WI38 (cell line): ENCODE results near the gene CPNE2.

Experiments
- H3K4me3 ChIP-seq: 2 replicates; pipeline ENCODE4 v1.5.1; 2011; ENCODE audit warnings: low read depth, mild to moderate bottlenecking, control low read depth, low read length
- TF ChIP-seq, protein P1 (sequence below): IDR thresholded peaks from 2 replicates; pipeline ENCODE4 v1.5.1; 2012; ENCODE audit warnings: low read depth, mild to moderate bottlenecking, control low read depth, low read length

CPNE2 gene

DNA sequence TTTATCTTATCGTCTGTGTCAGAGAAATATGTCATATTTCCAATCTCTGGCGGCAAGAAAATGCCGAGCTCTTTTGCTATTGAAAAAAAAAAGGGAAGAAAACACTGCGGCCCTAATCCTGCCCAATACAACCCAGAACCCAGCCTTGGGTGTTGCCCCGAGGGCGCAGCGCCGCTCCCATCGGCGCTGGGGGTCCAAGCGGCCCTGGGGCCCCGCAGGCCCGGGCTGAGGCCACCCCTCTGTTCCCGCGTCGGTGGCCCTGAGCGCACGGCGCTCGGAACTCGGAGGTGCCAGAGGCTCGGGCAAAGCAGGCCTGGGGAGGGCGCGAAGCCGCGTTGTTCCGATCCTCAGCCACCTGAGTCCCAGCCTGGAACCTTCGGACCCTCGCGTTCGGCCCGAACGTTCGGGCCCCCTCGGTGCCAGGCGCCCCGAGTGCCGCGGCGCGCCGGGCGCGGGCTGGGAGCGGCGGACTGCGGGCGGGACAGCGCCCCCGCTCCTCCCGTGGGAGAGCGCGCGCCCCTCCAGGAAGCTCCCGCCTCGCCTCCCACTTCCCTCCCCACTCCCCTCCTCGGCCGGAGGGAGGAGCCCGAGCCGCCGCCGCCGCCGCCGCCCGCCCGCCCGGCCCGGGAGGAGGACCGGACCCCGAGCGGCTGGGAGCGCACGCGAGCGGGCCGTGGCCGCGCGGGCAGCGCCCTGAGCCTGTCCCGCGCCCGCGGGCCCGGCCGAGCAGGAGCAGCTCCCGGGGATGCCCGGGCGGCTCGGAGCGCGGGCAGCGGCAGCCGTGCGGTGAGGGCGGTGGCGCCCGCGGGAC is at the start of gene CPNE2:
TSS of gene CPNE2 (plus strand) at position 609 of the 811 bp plus-strand sequence. CDS start 18,160 bp downstream, outside the sequence.
- H3K4me3 ChIP-seq, result peak within 1 kb of the TSS; percentile 62
- TF ChIP-seq, protein P1, sequence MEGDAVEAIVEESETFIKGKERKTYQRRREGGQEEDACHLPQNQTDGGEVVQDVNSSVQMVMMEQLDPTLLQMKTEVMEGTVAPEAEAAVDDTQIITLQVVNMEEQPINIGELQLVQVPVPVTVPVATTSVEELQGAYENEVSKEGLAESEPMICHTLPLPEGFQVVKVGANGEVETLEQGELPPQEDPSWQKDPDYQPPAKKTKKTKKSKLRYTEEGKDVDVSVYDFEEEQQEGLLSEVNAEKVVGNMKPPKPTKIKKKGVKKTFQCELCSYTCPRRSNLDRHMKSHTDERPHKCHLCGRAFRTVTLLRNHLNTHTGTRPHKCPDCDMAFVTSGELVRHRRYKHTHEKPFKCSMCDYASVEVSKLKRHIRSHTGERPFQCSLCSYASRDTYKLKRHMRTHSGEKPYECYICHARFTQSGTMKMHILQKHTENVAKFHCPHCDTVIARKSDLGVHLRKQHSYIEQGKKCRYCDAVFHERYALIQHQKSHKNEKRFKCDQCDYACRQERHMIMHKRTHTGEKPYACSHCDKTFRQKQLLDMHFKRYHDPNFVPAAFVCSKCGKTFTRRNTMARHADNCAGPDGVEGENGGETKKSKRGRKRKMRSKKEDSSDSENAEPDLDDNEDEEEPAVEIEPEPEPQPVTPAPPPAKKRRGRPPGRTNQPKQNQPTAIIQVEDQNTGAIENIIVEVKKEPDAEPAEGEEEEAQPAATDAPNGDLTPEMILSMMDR, result no peak

DNA sequence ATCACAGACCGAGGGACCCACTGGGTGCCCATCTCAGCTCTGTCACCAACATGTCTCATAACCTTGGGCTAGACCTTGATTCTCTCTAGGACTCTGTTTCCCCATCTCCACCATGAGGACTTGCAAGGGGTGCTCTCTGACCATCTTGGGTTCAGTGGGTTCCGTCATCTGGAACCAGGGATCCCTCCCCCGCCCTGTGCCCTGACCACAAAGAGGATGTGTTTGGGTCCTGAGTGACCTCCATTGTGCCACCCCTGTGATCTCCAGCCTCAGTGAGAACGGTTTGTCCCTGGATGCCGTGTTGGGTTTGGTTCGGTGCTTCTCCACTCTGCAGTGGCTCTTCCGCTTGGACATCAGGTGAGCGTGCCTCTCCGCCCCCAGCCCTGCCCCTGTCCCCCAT is 49.1 kb upstream of the CPNE2 start:
- TF ChIP-seq, protein P1, result no peak
- H3K4me3 ChIP-seq, result no peak overlapping the region

DNA sequence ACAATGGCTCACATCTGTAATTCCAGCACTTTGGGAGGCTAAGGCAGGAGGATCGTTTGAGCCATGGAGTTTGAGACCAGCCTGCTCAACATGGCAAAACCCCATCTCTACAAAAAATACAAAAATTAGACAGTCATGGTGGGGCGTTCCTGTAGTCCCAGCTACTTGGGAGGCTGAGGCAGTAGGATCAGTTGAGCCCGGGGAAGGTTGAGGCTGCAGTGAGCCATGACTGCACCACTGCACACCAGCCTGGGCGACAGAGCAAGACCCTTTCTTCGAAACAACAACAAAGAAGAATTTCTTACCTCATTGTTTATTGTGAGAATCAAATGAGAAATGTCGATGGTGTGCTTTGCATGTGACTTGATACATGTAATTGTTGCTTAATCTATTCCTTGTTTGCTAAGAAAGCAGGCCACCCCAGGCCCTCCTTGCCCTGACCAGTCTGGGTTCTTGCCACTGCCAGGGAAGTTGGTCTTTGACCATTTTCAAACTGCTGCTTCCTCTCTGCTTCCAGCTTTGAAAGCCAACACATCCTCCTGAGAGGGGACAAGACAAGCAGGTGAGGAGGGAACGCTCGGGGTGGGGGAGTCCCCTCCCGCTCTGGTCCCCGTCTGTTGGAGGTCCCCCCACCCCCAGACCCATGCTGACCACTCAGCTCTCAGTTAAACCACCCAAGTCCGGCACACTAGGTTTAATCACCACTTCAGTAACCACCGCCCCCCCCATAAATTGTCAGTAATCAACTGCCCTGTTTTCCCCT is 47.3 kb upstream of the CPNE2 start:
- H3K4me3 ChIP-seq, result no peak overlapping the region
- TF ChIP-seq, protein P1, result no peak

DNA sequence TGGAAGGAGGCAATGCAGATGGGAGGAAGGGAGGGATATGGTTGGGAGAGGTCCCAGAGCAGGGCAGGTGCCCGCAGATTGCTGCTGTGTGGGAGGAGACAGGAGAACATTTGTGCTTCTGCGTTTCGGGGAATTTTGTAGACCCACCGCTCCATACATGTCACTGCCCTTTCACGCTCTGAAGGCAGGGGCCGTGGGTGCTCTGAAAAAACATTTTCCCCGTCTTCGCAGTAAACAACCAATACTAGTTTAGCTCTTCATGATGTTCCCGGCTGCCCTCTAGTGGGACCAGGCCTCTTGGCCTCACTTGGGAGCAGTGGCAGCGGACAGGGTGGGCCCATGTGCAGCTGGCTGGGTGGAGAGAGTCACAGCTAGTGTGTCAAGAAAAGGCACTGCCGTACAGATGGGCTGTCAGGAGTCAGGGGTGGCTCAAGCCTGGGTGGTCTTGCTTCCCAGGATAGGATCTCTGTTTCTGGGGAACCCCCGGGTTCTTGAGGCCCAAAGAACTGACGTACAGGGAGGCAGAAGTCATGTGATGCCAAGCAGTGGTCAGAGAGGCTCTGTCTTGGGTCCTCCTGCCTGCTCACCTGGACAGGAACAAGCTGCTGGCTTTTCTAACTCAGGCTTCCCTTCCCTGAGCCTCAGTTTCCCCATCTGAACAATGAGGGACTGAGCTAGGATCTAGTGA is 46.5 kb upstream of the CPNE2 start:
- no peak overlapping the region for H3K4me3 ChIP-seq
- TF ChIP-seq, protein P1, result peak; percentile 55

DNA sequence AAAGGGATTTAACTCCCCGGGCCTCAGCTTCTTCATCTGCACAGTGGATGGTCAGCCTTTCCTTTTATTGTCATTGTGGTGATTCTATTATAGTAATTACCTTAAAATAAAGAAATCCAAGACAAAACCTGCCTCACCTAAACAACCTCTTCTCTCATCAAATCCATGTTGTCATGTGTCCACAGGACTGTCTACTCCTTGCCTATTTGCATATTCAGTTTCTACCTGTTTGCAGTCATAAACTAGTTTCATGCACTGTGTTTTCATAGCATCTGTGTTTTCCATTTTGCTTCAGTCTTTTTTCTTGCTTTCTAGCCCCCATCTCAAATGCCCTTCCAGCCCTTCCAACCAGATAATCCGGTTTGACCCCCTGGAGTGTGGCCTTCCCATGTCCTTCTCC is 44.3 kb upstream of the CPNE2 start:
- TF ChIP-seq, protein P1, result no peak
- H3K4me3 ChIP-seq, result no peak overlapping the region

DNA sequence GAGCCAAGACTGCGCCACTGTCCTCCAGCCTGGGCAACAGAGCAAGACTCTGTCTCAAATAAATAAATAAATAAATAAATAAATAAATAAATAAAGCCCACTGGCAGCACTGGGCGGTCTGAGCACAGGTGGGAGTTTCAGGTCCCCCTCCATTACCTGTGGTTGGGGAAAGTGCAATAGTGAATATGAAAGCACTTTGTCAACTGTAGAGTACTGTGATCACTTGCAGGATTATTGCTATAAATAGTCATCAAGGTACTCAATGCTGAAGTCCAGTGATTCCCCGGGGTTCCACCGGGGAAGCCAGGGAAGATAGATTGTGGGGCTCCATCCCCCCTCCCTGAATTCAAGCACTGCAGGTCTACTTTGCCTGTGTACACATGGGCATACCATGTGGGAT is 42.7 kb upstream of the CPNE2 start:
- TF ChIP-seq, protein P1, result no peak
- H3K4me3 ChIP-seq, result no peak overlapping the region
